Measurements from ENCODE around the gene HOXC9.

The HOXC9 gene

DNA sequence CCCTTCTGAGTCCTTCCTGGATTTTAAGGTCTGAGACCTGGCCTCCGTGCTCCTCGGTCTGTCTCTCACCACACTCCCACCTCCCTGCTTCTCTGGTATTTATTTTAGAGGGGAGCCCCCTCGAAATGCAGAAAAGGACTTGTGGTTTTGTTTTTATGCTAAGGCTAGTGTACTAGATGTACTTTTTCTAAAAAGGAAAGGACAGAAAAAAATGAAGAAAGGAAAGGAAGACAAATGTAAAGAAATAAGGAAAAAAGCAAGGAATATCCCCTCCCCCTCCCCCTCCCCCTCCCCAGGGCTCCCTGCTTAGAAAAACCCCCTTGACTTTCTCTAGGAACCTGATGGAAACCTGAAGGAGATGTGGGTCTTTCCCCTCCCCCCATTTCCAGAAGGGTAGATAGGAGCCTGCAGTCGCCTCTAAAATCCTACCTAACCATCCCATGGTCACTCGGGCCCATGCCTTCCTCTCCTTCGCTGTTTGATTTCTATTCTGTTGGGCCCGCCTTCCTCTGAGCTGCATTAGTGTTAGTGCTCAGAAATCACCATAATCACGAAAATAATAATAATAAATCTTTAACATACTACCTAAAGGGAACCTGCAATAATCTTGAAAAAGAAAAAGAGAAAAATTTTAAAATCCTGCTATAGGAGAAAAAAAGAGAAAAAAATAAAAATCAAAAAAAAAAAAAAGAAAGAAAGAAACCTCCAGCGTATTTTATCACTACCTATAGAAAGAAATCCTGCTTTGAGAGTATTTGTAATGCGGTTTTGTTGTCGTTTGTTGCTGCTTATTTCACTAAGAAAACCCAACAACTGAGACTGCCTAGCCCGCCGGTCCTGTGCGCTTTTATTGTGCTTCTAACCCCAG, 11.9 kb downstream of the HOXC9 start:
- TF ChIP-seq CTCF (conservative IDR thresholded peaks at IDR 0.05; ENCODE audit: control insufficient read depth, insufficient read depth, low read depth, low read length), result no peak
- peak overlapping the region; percentile 88 for H3K4me3 ChIP-seq (ENCODE audit: control insufficient read depth, low read depth, low read length)
- no peak for DNase-seq (ENCODE audit: low read depth)

GRCh38 chr12:54012631-54013409, 12.9 kb downstream of the HOXC9 start:
- peak; percentile 51 for DNase-seq (ENCODE audit: low read depth)
- H3K4me3 ChIP-seq (ENCODE audit: control insufficient read depth, low read depth, low read length), result peak overlapping the region; percentile 21
- TF ChIP-seq CTCF (conservative IDR thresholded peaks at IDR 0.05; ENCODE audit: control insufficient read depth, insufficient read depth, low read depth, low read length), result peak; percentile 2

GRCh38 chr12:54014377-54015017, 14.5 kb downstream of the HOXC9 start:
- H3K4me3 ChIP-seq (ENCODE audit: control insufficient read depth, low read depth, low read length), result peak overlapping the region; percentile 33
- no peak for TF ChIP-seq CTCF (conservative IDR thresholded peaks at IDR 0.05; ENCODE audit: control insufficient read depth, insufficient read depth, low read depth, low read length)
- DNase-seq (ENCODE audit: low read depth), result no peak

GRCh38 chr12:54015018-54015931, 15.3 kb downstream of the HOXC9 start:
- TF ChIP-seq CTCF (conservative IDR thresholded peaks at IDR 0.05; ENCODE audit: control insufficient read depth, insufficient read depth, low read depth, low read length), result no peak
- no peak for DNase-seq (ENCODE audit: low read depth)
- H3K4me3 ChIP-seq (ENCODE audit: control insufficient read depth, low read depth, low read length), result no peak overlapping the region

GRCh38 chr12:54016051-54016450, 16.1 kb downstream of the HOXC9 start:
- no peak for DNase-seq (ENCODE audit: low read depth)
- H3K4me3 ChIP-seq (ENCODE audit: control insufficient read depth, low read depth, low read length), result peak overlapping the region; percentile 94
- no peak for TF ChIP-seq CTCF (conservative IDR thresholded peaks at IDR 0.05; ENCODE audit: control insufficient read depth, insufficient read depth, low read depth, low read length)

Measured in fibroblast of mammary gland (primary cell).